UCSD-AML1 (cell line): Measurements from ENCODE around the gene SETD7.

ENCODE experiments used
- DNase-seq: peaks from one replicate; lab custom pipeline; 2025; ENCODE audit not compliant: unreplicated experiment; lab: John Stamatoyannopoulos, UW

The SETD7 gene

DNA sequence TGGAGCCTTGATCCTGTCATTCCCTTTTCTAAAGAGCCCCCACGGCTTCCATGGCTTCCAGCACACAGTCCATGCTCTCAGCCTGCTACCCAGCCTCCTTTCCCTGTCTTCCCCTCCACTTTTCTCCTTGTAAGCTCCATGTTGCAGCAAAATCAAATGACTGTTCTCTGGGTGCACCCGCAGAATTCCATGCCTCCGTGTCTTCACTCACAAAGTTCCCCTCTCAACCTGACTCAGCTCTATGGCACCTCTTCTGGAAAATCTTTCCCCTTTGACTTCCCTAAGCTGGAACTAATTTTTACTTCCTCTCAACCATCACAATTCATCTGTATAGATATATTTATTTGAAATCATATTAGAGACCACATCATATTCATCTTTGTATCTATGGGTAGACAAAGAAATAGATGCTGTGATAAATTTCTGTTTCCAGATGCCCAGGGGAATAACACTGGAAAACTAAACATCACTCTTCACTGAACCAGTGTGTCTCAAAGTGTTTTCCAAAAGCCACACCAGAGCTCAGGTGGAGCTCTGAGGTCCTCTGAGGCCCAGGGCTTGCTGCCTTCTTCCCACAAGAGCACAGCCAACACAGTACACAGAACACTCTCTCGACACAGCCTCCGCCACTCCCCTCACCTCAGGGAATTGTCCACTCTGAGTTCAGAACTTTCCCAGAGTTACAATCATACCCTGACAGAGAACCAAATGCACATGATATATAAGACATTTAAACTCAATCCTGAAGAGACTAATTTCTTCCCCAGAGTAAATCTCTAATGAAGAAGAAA is 3.3 kb downstream of the SETD7 start:
- DNase-seq, result no peak

DNA sequence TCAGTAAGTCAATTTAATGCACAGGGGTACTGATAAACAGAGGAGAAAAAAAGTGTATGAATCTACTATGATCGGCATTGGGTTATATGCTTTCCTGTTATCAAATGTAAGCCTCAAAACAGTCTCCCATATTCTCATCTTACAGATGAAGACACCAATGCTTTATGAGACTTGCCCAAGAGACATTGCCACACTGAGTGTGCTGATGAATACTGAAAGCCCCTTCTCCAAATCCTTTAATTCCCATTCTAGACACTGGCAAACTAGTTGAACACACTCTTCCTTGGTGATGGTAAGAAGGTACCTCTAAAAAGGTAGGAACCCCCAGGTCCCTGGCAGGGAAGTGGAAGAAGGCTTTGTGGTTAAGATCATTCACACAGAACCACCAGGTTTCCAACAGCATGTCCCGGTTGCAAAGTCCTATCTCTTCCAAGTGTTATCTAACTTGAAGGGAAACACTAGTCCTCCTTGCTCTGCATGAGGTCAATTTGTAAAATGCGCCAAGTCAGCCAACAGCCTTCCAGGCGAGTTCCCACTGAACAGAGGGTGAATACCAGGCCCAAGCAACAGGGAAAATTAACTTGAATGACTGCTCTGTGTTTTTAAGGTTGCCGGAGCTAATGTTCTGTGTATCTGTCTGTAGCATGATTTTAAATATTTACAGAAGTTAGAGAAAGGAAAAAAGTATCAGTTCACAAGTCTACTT is 5.1 kb downstream of the SETD7 start:
- no peak for DNase-seq

DNA sequence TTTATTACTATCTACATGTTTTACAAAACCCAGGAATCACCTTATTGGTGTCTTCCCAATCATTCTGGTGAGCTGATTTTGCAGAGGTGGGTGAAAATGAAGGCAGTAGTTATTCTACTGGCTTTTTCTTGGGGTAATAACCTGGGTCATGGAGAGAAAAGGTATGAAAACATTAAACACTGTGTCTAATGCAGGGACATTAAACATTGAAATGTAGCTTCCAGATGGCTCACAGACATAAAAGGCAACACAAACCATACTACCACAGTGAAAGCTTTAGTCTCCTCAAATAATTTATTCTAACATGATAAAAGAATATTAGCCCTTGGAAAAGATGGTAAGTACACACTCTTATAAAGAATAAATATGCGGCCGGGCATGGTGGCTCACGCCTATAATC is 8.0 kb downstream of the SETD7 start:
- no peak for DNase-seq

DNA sequence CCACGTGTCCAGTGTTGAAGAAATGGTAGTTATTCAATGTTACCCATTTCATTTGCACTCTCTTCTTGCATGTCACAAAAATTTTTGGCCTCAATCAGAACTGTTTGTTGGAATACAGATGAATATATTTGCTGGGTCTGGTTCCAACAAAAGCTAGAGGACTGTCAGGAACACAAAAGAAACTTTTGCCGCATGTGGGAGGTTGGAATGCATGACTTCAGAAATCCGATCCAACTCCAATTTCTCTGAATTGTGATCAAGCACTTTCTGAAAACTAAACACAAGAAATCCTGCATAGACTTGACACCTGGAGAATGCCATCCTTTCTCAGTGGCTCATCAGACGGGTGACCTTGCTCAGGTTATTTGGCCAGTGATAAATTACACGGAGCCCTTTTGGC is 15.4 kb downstream of the SETD7 start:
- DNase-seq, result no peak

DNA sequence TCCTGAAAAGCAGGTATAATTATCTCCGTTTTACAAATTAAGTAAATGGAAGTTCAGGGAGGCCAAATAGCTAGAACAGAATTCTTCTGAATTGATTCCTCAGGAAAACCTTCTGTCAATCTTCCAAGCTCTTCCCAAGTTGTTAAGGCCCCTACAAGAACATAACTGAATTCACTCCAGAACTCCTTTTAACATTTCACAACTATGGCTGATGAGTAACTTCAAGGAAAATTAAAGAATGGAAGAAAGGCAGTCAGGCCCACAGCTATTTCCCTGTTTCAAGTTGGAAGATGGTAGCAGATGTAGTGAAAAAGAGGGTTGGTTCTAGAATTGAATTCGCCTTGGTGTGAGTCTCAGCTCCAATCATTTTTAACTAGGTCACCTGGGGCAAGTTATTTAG is 15.9 kb downstream of the SETD7 start:
- DNase-seq, result no peak

DNA sequence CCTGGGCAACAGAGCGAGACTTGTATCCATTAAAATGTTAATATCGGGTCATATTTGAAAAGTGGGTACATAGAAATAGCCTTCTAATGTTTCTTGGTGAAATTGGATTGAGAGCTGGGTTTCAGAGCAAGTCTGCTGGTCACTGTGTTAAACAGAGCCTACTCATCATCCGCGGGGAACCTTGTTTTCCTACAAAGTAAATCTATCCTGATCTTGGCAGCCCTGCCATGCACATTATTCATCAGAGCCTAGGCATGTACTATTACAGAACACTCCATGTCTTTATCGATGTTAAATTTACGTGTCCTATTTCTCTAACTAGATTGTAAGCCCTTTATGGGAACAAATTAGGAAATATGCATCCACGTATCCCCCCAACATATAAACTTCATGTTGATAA is 18.7 kb downstream of the SETD7 start:
- no peak for DNase-seq

DNA sequence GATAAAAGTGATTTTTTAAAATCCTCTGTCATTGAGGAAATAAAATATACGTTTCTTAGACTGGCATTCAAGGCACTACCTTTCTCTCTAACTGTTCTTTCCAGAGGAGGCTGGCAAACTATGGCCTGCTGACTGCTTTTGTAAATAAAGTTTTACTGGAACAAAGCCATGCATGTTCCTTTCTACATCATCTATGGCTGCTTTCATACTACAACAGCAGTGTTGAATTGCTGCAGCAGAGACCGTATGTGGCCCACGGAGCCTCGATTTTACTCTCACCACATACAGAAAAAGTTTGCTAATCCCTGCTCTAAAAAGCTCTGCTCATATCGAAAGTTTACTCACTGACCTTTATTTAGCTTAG is 20.2 kb downstream of the SETD7 start:
- no peak for DNase-seq

DNA sequence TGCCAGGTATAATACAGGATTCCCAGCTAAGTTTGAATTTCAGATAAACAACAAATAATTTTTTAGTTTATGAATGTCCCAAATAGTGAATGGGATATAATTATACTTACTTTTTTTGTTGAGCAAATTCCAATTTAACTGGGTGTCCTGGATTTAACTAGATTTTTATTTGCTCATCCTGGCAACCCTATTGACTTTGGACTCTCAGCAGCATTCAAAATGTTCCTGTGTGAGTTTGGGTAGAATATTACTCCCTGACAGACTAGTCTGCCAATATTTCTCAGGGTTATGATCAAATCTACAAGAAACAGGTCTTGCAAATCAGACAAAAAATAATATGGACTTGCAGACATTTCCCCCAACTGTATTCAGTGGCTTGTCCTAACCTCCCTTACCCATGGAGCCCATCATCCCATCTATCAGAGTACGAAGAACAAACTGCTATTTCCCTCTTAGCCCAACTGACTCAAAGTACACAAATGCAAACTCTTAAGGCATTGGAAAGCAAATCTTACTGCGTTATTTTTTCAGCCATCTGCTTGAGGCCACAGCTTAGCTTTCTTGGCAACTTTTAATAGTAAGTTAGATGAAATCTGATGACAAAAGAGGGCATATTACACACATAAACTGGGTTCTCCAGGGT is 20.7 kb downstream of the SETD7 start:
- no peak for DNase-seq

DNA sequence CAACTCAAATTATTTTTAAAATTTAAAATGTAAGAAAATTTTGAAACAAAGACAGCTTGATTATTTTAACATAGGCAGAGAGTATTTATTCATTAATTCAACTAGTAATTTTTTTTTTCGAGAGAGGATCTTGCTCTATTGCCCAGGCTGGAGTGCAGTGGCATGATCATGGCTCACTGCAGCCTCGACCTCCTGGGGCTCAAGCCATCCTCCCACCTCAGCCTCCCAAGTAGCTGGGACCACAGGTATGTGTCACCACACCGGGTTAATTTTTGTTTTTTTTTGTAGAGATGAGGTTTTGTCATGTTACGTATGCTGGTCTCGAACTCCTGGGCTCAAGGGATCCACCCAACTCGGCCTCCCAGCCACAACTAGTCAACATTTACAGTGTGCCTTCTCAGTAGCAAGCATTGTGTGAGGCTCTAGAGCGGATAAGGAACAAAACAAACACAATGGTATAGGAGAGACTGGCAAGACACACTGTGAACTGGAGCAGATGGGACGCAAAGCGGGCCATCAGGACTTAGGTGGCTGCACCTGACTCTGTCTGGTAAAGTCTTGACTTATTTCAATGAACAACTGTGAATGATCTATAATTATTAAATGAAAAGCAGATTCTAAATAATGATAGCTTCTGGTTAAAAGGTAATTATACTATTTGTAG is 21.6 kb downstream of the SETD7 start:
- no peak for DNase-seq

DNA sequence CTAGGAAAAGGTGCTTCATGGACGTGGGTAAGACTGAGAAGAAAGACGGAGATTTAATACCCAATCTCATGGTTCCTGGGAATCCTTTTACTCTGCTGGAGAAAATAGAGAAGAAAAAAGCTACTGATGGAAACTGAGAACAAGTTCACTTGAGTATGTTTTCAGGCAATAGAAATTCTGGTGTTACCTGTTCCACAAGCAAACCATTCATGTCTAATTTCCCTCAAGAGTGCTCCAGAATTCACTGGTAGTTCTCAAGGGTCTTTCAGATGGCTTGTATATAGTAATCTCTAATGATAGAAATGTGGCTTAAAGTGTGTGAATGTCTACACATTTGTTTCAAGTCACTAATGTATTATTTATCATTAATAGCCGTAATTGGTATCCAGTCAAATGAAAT is 22.5 kb downstream of the SETD7 start:
- no peak for DNase-seq

DNA sequence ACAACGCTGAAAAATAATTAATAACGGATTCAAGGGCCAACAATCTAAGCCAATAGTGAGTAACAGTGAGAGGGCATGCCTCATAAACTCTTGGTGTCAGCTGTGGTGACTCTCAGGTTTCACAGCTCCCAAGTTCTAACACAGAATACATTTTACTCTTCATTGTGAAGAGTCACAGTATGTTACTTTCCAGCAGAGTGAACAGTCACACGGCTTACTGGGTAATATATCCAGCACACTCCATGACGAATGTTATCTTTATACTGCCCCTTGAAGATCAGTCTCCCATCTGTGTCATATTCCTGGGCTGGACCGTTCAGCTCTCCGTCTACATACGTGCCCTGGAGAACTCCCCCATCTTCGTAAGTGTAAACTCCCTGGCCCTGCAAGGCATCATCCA is 23.1 kb downstream of the SETD7 start:
- no peak for DNase-seq

DNA sequence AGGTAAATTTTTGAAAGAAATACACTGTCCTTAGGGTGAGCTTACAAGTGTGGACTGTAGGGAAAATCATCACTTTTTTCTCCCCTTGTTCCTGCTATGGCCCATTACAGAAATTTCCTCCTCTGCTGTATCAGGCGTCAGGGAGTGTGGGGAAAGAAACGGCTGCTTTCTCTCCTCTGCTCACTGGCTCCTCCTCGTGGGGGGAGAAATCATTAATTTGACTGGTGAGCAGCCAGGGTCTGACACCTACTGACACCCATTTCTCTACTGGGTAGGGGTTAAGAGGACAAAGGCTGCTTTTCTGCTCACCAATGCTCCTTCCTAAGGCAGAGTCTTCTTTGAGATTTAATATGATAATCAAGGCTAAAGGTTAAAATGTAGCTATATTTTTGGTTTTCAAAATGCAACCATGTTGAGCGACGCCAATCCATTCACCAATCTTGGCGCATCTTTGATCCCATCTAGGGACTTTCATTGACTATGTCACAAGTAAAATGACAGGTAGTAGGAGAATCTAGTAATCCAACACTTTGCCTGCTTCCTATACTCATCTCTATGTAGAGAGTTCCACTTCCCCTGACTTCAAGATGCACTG is 25.1 kb downstream of the SETD7 start:
- DNase-seq, result peak; percentile 28

DNA sequence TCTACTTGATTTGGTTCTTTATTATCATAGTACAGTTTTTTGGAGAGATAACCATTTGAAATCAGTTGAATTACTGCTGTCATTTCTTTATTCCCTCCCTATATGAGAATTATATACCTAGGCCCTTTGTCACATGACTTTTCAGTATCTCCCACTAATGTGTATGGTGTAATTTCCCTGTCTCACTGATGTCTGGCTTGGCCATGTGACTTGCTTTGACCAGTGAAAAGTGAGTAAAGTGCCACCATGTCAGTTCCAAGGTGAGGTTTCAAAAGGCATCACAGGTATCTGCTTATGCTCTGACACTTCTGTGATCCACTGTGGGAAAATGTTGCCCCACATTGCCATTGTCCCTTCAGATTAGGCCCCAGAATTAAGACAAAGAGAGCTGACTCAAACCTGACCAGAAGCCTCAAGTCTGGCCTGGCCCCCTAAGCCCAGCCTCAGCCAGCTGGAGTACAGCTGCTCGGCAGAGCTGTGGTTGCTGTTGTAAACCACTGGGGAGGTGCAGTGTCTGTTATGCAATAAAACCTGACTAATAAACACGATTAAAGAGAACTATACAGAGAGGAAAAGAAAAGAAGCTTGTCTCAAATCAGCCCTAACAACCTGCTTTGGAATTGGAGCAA is 27.5 kb downstream of the SETD7 start:
- DNase-seq, result no peak

DNA sequence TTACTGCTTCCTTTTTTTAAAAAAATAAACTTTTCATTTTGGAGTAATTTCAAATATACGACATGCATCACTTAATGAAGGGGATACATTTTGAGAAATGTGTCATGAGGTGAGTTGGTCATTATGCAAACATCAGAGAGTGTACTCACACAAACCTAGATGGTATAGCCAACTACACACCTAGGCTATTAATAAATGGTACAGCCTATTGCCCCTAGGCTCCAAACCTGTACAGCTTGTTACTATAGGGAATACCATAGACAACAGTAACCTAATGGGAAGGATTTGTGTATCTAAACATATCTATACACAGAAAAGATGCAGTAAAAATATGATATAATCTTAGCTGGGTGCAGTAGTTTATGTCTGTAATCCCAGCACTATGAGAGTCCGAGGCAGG is 29.1 kb downstream of the SETD7 start:
- no peak for DNase-seq

DNA sequence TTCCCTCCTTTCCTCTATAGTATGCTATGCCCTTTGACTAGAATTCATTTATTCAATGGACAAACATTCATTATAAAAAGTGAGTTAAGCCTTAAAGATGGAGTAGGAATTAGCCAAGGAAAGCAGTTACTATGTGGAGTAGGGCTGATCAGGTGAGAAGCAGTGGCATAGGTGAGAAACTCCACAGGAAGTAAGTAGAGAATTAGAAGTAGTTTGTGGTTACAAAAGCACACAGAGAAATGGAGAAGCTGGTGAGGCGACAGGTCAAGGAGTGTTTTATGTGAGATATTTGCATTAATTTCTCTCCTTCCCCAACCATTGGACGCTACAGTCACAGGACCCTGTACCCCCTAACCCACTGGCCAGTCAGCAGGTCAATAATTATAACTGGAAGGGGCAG is 30.6 kb downstream of the SETD7 start:
- DNase-seq, result no peak

DNA sequence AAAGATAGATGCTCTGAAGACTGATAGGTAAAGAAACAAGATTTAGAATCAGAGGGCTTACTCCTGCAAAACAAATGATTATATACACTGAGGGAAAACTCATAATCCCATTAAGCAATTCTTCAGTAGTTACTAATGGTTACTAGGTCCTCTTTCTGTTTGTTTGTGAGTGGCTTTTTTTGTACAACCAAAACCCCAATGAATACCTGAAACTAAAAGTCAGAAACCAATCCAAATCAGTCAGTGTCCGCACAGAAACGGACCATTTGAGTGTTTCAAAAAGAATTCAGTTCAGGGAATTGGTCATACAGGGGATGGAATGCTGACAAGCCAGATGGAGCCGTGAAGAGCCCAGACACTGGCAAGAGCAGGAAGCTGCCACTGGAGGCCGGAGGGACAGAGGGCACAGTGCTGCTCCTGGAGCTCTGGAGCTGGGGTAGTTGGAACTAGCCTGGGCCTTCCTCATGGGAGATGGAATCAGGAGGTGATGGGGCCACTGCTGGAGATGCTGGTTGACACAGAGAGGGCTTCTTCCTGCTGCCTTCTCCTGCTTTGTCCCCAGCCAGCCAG is 31.9 kb downstream of the SETD7 start:
- no peak for DNase-seq

DNA sequence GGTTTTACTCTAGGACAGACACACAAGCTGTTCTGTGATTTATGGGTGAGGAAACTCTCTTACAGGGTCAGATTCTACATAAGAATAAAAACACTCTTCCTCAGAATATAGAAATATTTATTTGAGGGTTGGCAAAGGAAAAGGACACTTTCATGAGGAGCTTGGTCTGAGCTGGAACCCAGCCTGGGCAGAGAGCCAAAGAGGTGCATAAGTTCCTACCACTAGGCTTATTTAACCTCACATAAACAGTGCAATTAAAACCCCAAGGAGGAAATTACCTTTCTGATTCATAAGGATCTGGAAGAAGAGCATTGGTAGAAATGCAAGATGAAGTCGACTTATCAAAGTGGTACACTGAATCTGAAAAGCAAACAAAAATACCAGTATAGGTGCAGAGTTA is 32.9 kb downstream of the SETD7 start:
- no peak for DNase-seq

DNA sequence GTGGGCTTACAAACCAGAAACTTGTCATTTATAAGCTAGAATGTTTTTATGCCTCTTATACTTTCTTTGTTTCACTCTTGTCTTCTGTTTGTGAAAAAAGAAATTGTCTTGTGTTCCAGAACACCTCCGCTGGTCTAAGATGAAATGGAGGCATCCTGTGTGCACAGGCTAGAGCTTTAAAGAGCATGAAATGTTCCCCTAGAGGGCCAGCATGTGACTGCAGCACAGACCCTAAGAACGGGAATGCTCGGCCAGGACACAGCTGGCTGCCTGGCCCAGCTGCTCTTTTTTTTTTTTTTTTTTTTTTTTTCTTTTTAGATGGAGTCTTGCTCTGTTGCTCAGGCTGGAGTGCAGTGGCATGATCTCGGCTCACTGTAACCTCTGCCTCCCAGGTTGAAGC is 33.6 kb downstream of the SETD7 start:
- DNase-seq, result no peak

DNA sequence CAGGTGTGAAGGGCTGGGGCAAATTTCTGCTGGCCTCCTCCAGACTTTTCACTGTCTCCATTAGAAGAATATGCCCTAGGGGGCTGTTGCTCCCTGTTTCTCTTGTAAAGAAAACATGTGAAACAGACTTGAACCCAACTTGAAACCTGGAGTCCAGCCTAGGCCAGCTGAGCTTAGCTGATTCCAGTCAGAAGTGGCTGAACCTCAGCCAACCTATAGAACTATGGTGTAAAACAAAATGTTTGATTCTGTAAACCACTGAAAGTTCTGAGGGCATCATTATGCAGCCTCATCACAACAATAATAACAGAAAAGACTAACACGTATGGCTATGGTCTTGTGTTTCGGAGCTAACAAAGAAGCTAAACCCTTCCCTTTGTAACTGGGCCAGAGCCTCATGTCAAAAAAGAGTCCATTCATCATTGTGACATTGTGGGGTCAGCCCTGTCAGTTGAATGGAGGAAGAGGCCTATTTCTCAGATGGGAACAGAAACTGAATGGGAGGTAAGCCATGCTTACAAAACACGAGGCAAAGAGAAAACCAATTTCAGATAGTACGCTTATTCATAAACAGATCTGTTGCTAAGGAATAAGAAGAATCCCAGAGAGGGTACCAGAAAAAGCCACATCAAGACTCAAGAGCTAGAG is 34.1 kb downstream of the SETD7 start:
- DNase-seq, result no peak

DNA sequence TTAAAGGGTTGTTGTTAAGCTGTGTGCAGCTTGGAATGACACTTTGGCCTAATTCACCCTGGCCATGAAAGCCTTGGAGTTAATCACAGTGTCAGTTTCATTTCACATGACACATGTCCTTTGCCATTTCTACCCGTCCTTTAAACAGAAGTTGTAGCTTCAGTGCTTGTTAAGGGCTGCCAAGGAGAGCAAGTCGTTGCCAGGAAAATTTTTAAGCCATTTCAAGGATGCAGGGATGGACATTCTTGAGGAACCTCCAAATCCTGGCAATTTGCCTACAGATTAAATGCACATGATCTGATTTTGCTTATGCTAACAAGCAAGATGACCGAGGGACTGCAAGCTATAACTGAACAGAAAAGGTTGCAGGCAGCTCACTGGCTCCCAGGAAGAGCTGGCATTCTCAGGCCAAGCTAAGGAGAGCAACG is 40.5 kb downstream of the SETD7 start:
- DNase-seq, result no peak
